SK-N-SH treated with all-trans-retinoic acid at 6 μM for 48 hours (cell line): Measurements from ENCODE around the gene EFCAB9.

Source experiments
- ATAC-seq: fragments of 200-7000 bp; cut with Tn5 transposase; 3 replicates; pipeline ENCODE4 v1.9.1; 2020; ENCODE audit warnings: mild to moderate bottlenecking, moderate library complexity
- BACH2 ChIP-seq: fragments of 250-450 bp; sonication (Bioruptor Pico); IDR thresholded peaks from 2 replicates; pipeline ENCODE4 v1.9.0; 2021; ENCODE audit warnings: mild to moderate bottlenecking, borderline replicate concordance
- CSDC2 ChIP-seq: fragments of 250-450 bp; sonication (Bioruptor Pico); IDR thresholded peaks from 2 replicates; pipeline ENCODE4 v1.5.0; 2020; ENCODE audit warnings: mild to moderate bottlenecking, moderate library complexity
- ESRRG ChIP-seq: fragments of 250-450 bp; sonication (Bioruptor Pico); IDR thresholded peaks from 2 replicates; pipeline ENCODE4 v1.6.1; 2021; ENCODE audit warnings: mild to moderate bottlenecking
- GLIS3 ChIP-seq: fragments of 250-450 bp; sonication (Bioruptor Pico); IDR thresholded peaks from 2 replicates; pipeline ENCODE4 v1.5.0; 2020; ENCODE audit warnings: mild to moderate bottlenecking, moderate library complexity
- ISL1 ChIP-seq: fragments of 250-450 bp; sonication (Bioruptor Pico); IDR thresholded peaks from 2 replicates; pipeline ENCODE4 v2.1.2; 2022; ENCODE audit warnings: mild to moderate bottlenecking, moderate library complexity
- OSR1 ChIP-seq: fragments of 250-450 bp; sonication (Bioruptor Pico); IDR thresholded peaks from 2 replicates; pipeline ENCODE4 v1.8.0; 2022; ENCODE audit warnings: moderate library complexity, mild to moderate bottlenecking, inconsistent platforms
- PPARA ChIP-seq: fragments of 250-450 bp; sonication (Bioruptor Pico); IDR thresholded peaks from 2 replicates; pipeline ENCODE4 v1.5.0; 2020; ENCODE audit warnings: mild to moderate bottlenecking, borderline replicate concordance
- SNAI2 ChIP-seq: fragments of 250-450 bp; sonication (Bioruptor Pico); IDR thresholded peaks from 2 replicates; pipeline ENCODE4 v1.5.0; 2020; ENCODE audit warnings: mild to moderate bottlenecking, moderate library complexity
- TCF4 ChIP-seq: fragments of 250-450 bp; sonication (Bioruptor Pico); IDR thresholded peaks from 2 replicates; pipeline ENCODE4 v1.8.0; 2021; ENCODE audit warnings: mild to moderate bottlenecking, moderate library complexity, borderline replicate concordance
- ZFP3 ChIP-seq: fragments of 250-450 bp; sonication (Bioruptor Pico); IDR thresholded peaks from 2 replicates; pipeline ENCODE4 v1.5.0; 2020; ENCODE audit warnings: mild to moderate bottlenecking, moderate library complexity
- ZFP30 ChIP-seq: fragments of 450-650 bp; formaldehyde crosslinking; IDR thresholded peaks from 2 replicates; pipeline ENCODE4 v1.5.0; 2022; ENCODE audit warnings: mild to moderate bottlenecking, moderate library complexity
- ZNF565 ChIP-seq: fragments of 450-650 bp; formaldehyde crosslinking; conservative IDR thresholded peaks from 2 replicates; pipeline ENCODE4 v1.5.0; 2020; ENCODE audit warnings: low read depth, mild to moderate bottlenecking, moderate library complexity
- ZNF70 ChIP-seq: fragments of 450-650 bp; formaldehyde crosslinking; IDR thresholded peaks from 2 replicates; pipeline ENCODE4 v1.5.0; 2020; ENCODE audit warnings: mild to moderate bottlenecking, moderate library complexity
- ZNF8 ChIP-seq: fragments of 450-650 bp; formaldehyde crosslinking; IDR thresholded peaks from 2 replicates; pipeline ENCODE4 v1.5.0; 2020; ENCODE audit warnings: mild to moderate bottlenecking, moderate library complexity
- TF ChIP-seq, protein P1 (sequence below): fragments of 250-450 bp; sonication (Bioruptor Pico); IDR thresholded peaks from 2 replicates; pipeline ENCODE4 v1.5.1; 2020; ENCODE audit warnings: low read depth, mild to moderate bottlenecking, moderate library complexity
- TF ChIP-seq, protein P2 (sequence below): fragments of 250-450 bp; sonication (Bioruptor Pico); IDR thresholded peaks from 2 replicates; pipeline ENCODE4 v1.5.1; 2021; ENCODE audit warnings: mild to moderate bottlenecking, moderate library complexity
- TF ChIP-seq, protein P3 (sequence below): fragments of 250-450 bp; sonication (Bioruptor Pico); IDR thresholded peaks from 2 replicates; pipeline ENCODE4 v1.8.0; 2021; ENCODE audit warnings: low read depth, mild to moderate bottlenecking, moderate library complexity, borderline replicate concordance
- TF ChIP-seq, protein P4 (sequence below): fragments of 250-450 bp; sonication (Bioruptor Pico); IDR thresholded peaks from 2 replicates; pipeline ENCODE4 v1.8.0; 2020; ENCODE audit warnings: mild to moderate bottlenecking, moderate library complexity, borderline replicate concordance
- TF ChIP-seq, protein P5 (sequence below): fragments of 250-450 bp; sonication (Bioruptor Pico); IDR thresholded peaks from 2 replicates; pipeline ENCODE4 v1.5.0; 2020; ENCODE audit warnings: mild to moderate bottlenecking, moderate library complexity

EFCAB9 gene

DNA sequence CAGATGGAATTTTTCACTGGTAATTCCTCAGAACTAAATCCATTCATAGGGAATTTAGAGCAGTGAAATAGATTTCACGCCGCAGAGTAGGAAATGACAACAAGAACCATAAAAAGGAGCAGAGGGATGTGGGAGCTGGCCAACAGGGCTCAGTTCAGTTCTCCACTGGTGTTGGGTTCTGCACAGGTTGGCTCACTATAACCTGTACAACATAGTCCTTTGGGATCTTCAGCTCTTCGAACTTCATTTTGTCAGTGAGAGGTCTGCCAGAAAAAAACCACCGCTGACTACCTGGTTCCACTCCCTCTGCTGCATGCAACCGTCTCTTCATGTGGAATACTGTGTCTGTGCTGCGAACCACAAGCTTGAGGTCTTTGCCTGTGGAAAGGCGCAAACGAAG, 17.7 kb downstream of the EFCAB9 start:
- ATAC-seq = no peak
- TF ChIP-seq, protein P1, sequence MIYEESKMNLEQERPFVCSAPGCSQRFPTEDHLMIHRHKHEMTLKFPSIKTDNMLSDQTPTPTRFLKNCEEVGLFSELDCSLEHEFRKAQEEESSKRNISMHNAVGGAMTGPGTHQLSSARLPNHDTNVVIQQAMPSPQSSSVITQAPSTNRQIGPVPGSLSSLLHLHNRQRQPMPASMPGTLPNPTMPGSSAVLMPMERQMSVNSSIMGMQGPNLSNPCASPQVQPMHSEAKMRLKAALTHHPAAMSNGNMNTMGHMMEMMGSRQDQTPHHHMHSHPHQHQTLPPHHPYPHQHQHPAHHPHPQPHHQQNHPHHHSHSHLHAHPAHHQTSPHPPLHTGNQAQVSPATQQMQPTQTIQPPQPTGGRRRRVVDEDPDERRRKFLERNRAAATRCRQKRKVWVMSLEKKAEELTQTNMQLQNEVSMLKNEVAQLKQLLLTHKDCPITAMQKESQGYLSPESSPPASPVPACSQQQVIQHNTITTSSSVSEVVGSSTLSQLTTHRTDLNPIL (CRISPR knock-in tag) = no peak
- TF ChIP-seq ZFP3 (CRISPR knock-in tag) = no peak
- TF ChIP-seq ZNF565 (CRISPR knock-in tag) = no peak
- TF ChIP-seq, protein P2, sequence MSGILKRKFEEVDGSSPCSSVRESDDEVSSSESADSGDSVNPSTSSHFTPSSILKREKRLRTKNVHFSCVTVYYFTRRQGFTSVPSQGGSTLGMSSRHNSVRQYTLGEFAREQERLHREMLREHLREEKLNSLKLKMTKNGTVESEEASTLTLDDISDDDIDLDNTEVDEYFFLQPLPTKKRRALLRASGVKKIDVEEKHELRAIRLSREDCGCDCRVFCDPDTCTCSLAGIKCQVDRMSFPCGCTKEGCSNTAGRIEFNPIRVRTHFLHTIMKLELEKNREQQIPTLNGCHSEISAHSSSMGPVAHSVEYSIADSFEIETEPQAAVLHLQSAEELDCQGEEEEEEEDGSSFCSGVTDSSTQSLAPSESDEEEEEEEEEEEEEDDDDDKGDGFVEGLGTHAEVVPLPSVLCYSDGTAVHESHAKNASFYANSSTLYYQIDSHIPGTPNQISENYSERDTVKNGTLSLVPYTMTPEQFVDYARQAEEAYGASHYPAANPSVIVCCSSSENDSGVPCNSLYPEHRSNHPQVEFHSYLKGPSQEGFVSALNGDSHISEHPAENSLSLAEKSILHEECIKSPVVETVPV (CRISPR knock-in tag) = no peak
- TF ChIP-seq, protein P3, sequence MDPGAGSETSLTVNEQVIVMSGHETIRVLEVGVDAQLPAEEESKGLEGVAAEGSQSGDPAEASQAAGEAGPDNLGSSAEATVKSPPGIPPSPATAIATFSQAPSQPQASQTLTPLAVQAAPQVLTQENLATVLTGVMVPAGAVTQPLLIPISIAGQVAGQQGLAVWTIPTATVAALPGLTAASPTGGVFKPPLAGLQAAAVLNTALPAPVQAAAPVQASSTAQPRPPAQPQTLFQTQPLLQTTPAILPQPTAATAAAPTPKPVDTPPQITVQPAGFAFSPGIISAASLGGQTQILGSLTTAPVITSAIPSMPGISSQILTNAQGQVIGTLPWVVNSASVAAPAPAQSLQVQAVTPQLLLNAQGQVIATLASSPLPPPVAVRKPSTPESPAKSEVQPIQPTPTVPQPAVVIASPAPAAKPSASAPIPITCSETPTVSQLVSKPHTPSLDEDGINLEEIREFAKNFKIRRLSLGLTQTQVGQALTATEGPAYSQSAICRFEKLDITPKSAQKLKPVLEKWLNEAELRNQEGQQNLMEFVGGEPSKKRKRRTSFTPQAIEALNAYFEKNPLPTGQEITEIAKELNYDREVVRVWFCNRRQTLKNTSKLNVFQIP (CRISPR knock-in tag) = no peak
- TF ChIP-seq, protein P4, sequence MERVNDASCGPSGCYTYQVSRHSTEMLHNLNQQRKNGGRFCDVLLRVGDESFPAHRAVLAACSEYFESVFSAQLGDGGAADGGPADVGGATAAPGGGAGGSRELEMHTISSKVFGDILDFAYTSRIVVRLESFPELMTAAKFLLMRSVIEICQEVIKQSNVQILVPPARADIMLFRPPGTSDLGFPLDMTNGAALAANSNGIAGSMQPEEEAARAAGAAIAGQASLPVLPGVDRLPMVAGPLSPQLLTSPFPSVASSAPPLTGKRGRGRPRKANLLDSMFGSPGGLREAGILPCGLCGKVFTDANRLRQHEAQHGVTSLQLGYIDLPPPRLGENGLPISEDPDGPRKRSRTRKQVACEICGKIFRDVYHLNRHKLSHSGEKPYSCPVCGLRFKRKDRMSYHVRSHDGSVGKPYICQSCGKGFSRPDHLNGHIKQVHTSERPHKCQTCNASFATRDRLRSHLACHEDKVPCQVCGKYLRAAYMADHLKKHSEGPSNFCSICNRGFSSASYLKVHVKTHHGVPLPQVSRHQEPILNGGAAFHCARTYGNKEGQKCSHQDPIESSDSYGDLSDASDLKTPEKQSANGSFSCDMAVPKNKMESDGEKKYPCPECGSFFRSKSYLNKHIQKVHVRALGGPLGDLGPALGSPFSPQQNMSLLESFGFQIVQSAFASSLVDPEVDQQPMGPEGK (CRISPR knock-in tag) = no peak
- TF ChIP-seq ZNF8 (CRISPR knock-in tag) = no peak
- TF ChIP-seq BACH2 (CRISPR knock-in tag) = no peak
- no peak for TF ChIP-seq CSDC2 (CRISPR knock-in tag)
- no peak for TF ChIP-seq ZFP30 (CRISPR knock-in tag)
- TF ChIP-seq ZNF70 (CRISPR knock-in tag) = no peak
- TF ChIP-seq, protein P5, sequence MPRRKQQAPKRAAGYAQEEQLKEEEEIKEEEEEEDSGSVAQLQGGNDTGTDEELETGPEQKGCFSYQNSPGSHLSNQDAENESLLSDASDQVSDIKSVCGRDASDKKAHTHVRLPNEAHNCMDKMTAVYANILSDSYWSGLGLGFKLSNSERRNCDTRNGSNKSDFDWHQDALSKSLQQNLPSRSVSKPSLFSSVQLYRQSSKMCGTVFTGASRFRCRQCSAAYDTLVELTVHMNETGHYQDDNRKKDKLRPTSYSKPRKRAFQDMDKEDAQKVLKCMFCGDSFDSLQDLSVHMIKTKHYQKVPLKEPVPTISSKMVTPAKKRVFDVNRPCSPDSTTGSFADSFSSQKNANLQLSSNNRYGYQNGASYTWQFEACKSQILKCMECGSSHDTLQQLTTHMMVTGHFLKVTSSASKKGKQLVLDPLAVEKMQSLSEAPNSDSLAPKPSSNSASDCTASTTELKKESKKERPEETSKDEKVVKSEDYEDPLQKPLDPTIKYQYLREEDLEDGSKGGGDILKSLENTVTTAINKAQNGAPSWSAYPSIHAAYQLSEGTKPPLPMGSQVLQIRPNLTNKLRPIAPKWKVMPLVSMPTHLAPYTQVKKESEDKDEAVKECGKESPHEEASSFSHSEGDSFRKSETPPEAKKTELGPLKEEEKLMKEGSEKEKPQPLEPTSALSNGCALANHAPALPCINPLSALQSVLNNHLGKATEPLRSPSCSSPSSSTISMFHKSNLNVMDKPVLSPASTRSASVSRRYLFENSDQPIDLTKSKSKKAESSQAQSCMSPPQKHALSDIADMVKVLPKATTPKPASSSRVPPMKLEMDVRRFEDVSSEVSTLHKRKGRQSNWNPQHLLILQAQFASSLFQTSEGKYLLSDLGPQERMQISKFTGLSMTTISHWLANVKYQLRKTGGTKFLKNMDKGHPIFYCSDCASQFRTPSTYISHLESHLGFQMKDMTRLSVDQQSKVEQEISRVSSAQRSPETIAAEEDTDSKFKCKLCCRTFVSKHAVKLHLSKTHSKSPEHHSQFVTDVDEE (CRISPR knock-in tag) = no peak
- TF ChIP-seq OSR1 = no peak
- TF ChIP-seq ESRRG = no peak
- no peak for TF ChIP-seq ISL1 (CRISPR knock-in tag)

DNA sequence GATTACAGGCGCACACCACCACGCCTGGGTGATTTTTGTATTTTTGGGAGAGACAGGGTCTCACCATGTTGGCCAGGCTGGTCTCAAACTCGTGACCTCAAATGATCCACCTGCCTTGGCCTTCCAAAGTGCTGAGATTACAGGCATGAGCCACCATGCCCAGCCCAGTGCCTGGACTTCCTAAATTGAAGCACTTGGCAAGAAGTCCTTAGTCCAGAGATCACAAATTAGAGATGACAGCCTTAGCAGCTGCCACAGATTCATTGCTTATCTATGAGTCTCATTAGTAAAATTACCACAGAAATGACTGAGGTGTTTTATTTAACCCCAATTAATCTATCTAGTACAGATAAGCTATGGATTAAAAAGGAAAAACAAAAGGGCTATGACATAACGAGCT, 19.2 kb downstream of the EFCAB9 start:
- no peak for TF ChIP-seq TCF4 (CRISPR knock-in tag)
- TF ChIP-seq SNAI2 (CRISPR knock-in tag) = no peak
- no peak for TF ChIP-seq ZNF70 (CRISPR knock-in tag)
- no peak for TF ChIP-seq GLIS3
- ATAC-seq = no peak

DNA sequence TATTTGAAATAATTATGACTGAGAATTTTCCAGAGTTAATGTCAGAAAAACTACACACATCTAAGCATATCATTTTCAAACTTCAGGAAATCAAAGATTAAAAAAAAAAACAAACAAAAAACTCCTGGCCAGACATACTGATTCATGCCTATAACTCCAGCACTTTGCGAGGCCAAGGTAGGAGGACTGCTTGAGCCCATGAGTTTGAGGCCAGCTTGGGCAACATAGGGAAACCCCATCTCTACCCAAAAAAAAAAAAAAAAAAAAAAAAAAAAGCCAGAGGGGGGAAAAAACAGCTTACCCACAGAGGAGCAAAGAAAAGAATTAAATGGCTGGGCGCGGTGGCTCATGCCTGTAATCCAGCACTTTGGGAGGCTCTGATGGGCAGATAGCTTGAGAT, 22.4 kb downstream of the EFCAB9 start:
- TF ChIP-seq PPARA (CRISPR knock-in tag) = no peak
- no peak for ATAC-seq

DNA sequence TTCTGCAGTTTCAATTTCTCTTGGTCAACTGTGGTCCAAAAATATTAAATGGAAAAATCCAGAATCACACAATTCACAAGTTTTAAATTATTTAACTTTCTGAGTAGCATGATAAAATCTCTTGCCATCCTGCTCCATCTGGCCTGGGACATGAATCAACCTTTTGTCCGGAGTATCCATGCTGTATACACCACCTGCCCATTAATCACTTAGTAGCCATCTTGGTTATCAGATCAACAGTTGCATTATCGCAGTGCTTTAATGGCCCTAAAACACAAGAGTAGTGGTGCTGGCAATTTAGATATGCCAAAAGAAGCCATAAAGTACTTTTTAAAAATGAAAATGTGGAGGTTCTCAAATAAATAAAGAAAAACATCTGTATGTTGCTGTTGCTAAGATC, 25.3 kb downstream of the EFCAB9 start:
- TF ChIP-seq ISL1 (CRISPR knock-in tag) = 0 out of 2 replicates have a peak, but pooled peaks have one; percentile 25
- TF ChIP-seq ZNF70 (CRISPR knock-in tag) = no peak
- TF ChIP-seq, protein P5 (CRISPR knock-in tag) = peak; percentile 87
- TF ChIP-seq TCF4 (CRISPR knock-in tag) = peak; percentile 76; the same call in 1 of the 2 replicates
- no peak for ATAC-seq
